SU-DHL-6 (cell line): Measurements from ENCODE around the gene PRAMEF1.

Source experiments
- EZH2phosphoT487 ChIP-seq: fragments of 200-600 bp; sonication (generic), shearing (Covaris generic); conservative IDR thresholded peaks from 2 replicates; pipeline ENCODE4 v1.6.1; 2018; ENCODE audit warnings: mild to moderate bottlenecking, antibody characterized with exemption, low read length, moderate library complexity, mixed read lengths
- TF ChIP-seq, protein P1 (sequence below): fragments of 200-600 bp; sonication (generic); IDR thresholded peaks from one replicate; pipeline ENCODE4 v1.5.1; 2017; ENCODE audit warnings: antibody characterized with exemption, mild to moderate bottlenecking, low read length, moderate library complexity; ENCODE audit not compliant: insufficient read depth, poor library complexity, severe bottlenecking

DNA sequence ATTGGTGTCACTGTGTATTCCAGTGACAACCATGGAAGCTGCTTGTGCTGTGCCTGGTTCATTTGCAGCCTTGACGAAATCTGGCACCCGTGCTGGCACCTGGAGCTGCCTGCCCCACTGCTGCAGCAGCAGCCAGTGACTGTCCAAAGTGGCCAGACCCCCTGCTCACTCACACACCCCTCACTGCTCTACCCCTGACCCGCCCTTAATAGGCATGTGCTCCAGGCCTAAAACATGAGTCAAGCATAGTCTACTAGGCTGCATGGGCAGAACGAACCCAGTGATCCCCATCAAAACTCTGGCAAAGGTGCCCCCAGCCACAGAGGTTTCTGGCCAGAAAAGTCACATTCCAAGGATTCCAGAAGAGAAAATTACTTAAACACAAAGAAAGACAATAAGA lies 7.7 kb downstream of the PRAMEF1 start:
- TF ChIP-seq, protein P1, sequence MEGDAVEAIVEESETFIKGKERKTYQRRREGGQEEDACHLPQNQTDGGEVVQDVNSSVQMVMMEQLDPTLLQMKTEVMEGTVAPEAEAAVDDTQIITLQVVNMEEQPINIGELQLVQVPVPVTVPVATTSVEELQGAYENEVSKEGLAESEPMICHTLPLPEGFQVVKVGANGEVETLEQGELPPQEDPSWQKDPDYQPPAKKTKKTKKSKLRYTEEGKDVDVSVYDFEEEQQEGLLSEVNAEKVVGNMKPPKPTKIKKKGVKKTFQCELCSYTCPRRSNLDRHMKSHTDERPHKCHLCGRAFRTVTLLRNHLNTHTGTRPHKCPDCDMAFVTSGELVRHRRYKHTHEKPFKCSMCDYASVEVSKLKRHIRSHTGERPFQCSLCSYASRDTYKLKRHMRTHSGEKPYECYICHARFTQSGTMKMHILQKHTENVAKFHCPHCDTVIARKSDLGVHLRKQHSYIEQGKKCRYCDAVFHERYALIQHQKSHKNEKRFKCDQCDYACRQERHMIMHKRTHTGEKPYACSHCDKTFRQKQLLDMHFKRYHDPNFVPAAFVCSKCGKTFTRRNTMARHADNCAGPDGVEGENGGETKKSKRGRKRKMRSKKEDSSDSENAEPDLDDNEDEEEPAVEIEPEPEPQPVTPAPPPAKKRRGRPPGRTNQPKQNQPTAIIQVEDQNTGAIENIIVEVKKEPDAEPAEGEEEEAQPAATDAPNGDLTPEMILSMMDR = no peak
- TF ChIP-seq EZH2phosphoT487 = no peak
